Measurements from ENCODE around the gene ATXN7L1.

ATXN7L1 gene

GRCh38 chr7:105677410-105677730 is 199.0 kb downstream of the ATXN7L1 start:
- no peak for DNase-seq (ENCODE audit: low read depth, low spot score)

GRCh38 chr7:105675934-105676371 is 200.4 kb downstream of the ATXN7L1 start:
- no peak for DNase-seq (ENCODE audit: low read depth, low spot score)

DNA sequence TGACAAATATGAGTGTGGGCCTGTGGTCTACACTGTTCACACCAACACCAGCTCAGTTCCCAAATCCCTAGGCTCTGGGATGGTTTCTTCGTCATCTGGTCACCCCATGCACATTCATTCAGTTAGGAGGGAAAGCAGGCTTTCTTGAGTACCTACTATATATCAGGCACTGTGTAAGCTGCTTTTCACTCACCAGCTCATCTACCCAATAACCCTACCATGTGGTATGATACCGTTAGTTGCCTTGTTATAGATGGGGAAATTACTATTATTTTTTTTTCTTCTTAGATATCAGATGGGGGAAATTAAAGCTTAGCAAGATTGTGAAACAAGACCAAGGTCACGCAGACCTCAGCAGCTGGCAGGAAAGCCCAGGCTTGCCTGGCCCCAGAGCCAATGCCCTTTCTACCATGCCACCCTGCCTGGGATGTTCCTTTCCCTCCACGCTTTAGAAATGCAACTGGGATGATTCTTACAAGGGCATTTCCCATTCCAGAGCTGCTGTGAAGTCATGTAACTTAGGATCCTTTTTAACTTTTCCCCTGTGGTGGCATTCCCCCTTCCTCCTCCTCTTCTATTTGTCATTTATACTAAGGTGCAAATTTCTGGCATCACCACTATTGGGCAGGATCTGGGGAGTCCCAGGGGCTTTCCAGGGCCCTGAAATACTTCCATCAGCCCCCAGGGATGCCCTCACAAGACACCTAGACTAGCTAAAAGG is 202.0 kb downstream of the ATXN7L1 start:
- DNase-seq (ENCODE audit: low read depth, low spot score): no peak

GRCh38 chr7:105673367-105674084 is 202.9 kb downstream of the ATXN7L1 start:
- DNase-seq (ENCODE audit: low read depth, low spot score): no peak

GRCh38 chr7:105672801-105673200 is 203.6 kb downstream of the ATXN7L1 start:
- DNase-seq (ENCODE audit: low read depth, low spot score): no peak

DNA sequence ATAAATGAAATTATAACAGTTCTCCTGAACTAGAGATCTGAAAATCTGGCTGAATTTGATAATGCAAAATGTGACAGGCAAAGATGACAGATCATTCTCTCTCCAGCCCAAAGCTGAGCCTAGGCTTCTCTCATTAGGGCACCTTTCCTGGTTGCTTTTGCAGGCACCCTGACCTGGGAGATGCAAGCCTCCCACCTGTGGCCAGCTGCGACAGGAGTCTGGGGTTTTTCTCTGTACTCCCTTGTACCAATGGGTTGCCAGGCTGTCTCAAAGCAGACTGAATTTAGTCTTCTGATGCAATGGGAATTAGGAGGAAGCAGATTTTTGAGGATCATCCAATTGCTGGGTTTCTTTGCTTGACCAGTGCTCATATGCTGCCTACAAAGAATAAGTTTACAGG is 210.1 kb downstream of the ATXN7L1 start:
- no peak for DNase-seq (ENCODE audit: low read depth, low spot score)

GRCh38 chr7:105665684-105666083 is 210.7 kb downstream of the ATXN7L1 start:
- no peak for DNase-seq (ENCODE audit: low read depth, low spot score)

- DNase-seq (ENCODE audit: low read depth, low spot score): no peak
Measured at GRCh38 chr7:105664816-105665525, 211.4 kb downstream of the ATXN7L1 start.

GRCh38 chr7:105662998-105663397 is 213.4 kb downstream of the ATXN7L1 start:
- DNase-seq (ENCODE audit: low read depth, low spot score): no peak

GRCh38 chr7:105661625-105662024 is 214.8 kb downstream of the ATXN7L1 start:
- no peak for DNase-seq (ENCODE audit: low read depth, low spot score)

DNA sequence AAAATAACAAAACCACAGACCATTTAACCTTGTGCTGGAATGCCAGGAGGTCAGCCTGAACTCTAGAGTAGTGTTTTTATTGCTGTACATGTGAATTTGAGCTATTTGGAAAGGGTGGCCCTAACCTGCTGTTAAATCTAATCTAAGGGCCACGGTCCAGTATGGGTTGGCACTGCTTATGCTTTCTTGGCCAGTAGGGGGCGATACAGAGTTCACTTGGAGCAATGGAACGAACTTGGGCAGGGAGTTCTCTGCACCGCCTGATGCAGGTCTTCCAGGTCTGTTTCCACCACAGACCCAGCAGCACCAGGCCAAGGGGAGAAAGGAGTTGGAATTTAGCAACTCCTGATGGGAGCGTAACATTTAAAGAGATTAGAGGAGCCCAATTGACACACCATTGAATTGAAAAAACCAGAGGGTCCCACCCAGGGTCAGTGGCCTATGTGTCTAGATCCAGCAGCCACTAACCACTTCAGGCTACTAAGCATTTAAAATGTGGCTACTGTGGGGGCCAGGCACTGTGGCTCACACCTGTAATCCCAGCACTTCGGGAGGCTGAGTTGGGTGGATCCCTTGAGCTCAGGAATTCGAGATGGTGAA is 219.4 kb downstream of the ATXN7L1 start:
- DNase-seq (ENCODE audit: low read depth, low spot score): peak; percentile 60

DNA sequence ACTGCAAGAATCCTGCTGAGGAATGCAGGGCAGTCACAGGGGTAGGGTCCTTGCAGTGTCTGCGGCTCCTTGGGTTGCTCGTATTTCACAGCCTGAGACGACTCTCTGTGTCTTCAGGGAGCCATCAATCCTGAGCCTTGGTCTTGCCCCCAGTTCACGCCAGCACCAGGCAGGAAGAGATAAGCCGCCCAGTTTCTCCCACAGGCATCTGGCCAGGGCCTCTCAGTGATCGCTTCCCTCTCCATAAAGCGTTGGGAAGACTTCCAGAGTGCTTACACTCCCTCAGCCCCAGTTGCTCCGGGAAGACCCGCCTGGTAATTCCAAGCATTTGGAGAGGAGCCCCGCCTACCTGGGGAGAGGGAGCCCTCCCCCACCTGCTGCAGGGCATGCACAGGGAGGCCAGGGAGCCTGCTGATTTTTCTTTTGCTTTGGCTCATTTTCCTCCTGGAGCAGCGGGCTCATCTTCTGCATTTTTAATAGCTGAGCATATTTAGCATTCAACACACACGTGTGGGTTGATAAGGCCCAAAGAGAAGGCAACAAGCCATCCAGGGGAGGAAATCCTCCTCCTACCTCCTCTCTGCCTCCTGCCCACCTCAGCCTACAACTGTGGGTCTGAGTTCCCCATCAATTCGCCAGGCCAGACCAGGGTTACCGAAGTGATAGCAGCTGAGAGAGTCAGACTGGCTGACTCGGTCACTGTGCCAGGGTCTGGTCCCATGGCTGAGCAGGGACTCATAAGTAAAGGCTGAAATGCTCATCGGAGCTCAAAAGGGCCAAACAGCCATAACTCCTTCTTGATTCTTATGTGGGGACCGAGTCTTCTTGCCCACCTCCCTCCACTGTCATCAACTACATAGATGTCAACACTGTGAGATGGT is 220.7 kb downstream of the ATXN7L1 start:
- DNase-seq (ENCODE audit: low read depth, low spot score): no peak

- no peak for DNase-seq (ENCODE audit: low read depth, low spot score)
Measured at GRCh38 chr7:105655067-105655466, 221.3 kb downstream of the ATXN7L1 start.

- no peak for DNase-seq (ENCODE audit: low read depth, low spot score)
Measured at GRCh38 chr7:105654095-105654686, 222.2 kb downstream of the ATXN7L1 start.

DNA sequence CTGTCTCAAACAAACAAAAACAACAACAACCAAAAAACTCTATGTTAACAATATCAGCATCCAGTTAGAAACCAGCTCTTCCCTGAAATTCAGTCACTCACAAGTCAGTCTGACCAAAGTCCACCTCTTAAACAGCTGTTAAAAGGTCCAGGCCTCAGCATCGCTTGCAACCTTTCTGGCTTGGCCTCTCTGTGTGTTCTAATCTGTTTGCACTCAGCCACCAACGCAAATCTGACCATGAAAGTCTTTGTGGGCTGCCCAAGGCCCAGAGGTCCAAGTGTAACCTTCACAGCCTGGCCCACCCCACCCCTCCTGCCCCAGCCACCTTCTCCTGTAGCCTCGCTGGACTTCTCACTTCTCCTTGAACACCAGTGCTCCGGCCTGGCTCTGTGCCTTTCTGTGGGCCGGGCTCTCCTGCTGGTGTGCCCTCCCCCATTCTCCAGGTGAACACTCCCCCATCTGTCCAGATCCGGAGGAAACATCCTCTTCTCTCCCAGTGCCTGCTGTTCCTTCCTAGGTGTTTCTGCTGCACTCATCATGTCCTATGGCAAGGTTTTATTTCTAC is 222.9 kb downstream of the ATXN7L1 start:
- no peak for DNase-seq (ENCODE audit: low read depth, low spot score)

- peak; percentile 25 for DNase-seq (ENCODE audit: low read depth, low spot score)
Measured at GRCh38 chr7:105652359-105652993, 223.9 kb downstream of the ATXN7L1 start.

DNA sequence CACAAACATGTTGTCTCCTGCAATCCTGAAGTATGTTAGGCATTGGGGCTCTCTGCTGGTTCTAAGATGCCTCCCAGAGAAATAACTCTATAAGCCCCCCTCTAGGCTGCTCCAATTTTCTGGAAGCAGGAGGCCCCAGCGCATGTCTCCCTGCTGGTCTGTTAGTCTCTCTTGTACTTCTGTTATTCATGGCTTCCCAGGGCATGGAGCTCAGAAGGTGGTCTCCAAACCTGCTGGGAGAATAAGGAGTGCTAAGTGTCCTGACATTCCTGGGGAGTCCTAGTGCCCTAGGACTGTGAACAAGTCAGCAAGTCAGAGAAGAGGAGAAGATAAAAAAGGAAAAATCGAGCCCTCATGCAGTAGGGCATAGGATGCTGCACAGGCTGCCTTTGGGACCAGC is 224.6 kb downstream of the ATXN7L1 start:
- DNase-seq (ENCODE audit: low read depth, low spot score): no peak

DNA sequence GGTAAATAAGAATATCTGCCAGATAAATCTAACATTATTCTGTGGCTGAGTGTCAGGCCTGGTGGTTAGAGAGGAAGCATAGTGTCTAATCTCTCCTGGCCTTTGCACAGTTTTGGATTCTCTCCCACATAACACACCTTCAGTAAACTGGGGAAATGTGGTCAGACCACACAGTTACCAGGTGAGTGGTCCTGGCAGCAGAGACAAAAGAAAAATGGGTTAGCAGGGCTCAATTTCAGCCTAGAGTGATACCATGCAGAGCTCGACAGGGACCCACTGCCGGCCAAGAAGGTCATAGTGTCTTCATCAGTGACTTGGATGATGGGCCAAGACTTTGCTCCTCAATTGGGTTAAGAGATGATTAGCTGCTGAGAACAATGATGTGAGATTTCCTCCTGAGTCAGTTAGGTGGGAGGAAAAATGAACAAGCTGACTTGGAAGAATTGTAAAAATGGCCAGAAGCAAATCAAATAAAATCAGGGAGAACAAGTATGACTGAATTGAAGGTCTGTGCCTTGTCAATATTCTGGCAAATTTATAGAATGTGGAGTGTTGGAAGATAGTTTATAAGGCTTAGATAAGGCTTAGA is 225.9 kb downstream of the ATXN7L1 start:
- DNase-seq (ENCODE audit: low read depth, low spot score): no peak

GRCh38 chr7:105649727-105650381 is 226.5 kb downstream of the ATXN7L1 start:
- DNase-seq (ENCODE audit: low read depth, low spot score): no peak
